ENCODE data around the gene APP.
"Not testable (repeated sequence)": the region's sequence is repeated elsewhere in the genome, so short reads cannot be mapped to it uniquely, and the experiment has no call there.

The APP gene

DNA sequence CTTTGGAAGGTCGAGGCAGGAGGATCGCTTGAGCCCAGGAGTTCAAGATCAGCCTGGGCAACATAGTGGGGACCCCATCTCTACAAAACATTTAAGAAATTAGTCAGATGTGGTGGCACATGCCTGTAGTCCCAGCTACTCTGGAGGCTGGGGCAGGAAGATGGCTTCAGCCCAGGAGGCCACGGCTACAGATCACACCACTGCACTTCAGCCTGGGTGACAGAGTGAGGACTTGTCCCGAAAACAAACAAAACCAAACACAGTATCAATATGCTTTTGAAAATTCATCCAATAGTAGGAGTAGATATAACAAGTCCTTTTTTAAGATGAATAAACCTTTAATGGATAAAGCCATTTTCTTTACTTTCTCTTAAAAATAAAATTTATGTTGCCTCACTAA, 8.5 kb downstream of the APP start:
- no peak for DNase-seq

DNA sequence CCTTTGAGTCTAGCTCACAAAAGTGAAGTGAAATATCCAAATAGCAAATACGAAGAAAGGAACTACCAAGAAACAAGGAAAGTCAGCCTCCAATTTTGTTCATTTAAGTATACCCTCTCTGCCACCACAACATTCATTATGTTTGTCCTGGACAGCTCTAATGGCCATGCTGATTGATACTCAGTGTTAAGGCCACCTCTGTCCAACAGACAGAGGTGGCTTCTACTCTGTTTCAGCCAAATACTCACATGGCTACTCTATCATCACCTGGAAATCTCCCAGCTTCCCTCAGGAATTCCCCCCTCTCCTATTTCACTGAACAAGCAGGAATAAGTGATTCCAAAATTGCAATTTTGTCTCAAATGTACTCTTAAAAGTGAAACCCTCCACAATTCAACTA, 10.7 kb downstream of the APP start:
- DNase-seq, result no peak

DNA sequence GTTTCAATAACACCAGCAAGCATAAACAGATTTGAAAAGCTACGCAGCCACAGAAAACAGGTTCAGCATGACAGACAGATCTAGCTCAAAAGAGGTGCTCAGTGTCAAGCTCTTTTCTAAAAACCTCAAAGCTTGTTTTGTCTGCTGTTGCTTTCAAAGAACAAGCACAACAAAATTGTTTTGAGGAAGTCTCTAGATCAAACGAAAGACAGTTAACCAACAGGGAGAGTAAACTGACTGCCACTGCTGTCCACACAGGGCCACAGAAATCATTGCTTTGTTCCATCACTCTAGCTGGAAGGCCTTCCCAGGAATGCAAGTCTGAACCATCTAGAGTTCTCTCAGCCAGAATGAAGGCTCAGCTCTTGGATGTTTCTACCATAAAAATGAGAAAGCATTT, 12.8 kb downstream of the APP start:
- no peak for DNase-seq

DNA sequence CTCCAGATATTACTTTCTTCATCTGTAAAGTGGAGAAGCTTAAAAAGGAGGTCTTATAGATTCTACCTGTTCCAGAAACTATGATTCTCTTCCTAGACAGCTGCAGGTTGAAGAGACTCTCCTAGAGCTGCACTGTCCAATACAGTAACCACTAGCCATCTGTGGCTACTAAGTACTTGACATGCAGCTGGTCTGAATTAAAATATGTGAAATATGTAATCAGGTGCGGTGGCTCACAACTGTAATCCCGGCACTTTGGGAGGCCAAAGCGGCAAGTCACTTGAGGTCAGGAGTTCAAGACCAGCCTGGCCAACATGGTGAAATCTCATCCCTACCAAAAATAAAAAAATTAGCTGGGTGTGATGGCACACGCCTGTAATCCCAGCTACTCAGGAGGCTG, 15.8 kb downstream of the APP start:
- no peak for DNase-seq

DNA sequence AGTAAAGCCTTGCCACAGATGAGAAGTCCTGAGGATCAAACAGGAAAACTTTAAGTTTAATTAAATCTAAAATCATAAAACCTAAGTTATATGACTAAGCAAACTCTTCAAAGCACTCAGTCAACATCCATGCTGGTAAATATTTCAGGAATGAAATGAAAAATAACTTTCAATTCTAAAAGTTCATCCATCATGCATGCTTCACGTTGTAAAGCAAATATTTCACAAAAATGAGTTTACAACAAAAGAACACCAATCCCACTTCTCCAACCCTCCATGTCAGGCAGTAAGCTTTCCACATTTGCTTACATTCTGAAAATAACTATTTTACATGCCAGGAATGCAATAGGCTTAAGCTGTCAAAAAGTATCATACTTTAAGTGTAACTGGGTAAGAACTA, 16.8 kb downstream of the APP start:
- no peak for DNase-seq

- no peak for DNase-seq
Observed at GRCh38 chr21:26148840-26149354, 21.7 kb downstream of the APP start.

DNA sequence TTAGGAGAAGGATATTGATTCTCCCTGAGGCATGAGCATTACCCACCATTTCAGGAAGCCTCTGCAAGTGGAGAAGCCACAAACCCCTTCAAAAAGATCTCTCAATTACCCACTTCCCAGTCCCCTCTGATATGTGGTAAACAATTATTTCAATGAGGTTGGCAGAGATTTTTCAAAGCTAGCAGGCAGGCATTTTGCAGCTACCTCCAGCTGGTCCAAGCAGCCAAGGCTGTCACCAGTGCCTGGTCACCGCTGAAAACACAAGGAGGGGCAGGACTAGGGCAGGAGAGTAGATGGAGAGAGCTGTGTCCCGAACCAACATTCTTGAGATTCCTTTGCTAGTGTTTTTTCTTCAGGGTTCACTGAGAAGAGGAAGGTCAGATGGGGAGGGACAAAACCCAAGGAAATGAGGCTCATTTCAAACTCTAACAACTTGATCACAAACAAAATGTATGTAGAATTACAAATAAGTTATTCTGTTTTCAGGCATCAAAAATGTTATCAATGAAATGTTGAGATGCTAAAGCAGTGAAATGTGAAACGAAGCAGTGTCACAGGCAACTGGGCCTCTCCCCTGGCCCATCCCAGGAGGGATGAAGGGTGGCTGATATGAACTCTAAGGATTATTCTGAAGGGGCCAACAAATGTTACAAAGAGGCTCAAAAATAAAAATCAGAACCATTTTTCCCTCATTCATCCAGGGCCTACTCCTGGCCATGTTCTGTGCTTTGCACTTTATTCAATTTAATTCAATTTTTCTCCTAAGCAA, 22.3 kb downstream of the APP start:
- DNase-seq, result no peak

- no peak for DNase-seq
Observed at GRCh38 chr21:26147535-26147934, 23.0 kb downstream of the APP start.

DNA sequence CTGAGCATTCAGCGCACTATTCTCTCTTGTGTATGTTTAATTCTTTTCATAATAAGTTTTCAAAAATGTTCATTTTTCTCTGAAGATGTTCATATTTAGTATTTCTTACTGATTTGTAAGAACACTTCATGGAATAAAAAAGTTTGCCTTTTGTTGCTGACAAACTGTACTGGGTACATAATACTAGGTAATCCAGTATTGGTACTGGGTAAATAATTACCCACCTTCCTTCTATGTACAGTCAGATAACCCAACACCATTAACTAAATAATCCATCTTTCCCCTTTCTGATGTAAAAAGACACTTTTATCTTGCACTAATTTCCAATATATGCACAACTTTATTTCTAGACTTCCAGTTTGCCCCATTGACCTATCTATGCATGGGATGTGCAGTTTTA, 23.9 kb downstream of the APP start:
- DNase-seq, result no peak

DNA sequence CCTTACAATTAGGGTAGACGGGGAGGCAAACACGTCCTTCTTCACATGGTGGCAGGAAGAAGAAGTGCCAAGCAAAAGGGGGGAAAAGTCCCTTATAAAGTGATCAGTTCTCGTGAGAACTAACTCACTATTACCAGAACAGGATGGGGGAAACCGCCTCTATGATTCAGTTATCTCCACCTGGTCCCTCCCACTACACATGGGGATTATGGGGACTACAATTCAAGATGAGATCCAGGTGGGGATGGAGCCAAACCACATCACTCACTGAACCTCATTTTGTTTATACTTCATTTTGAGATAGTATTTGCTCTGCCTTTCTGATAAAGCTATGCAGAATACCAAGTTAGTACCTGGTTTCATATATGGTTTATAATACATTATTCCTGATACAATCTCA, 26.5 kb downstream of the APP start:
- no peak for DNase-seq

- DNase-seq, result no peak
Observed at GRCh38 chr21:26142363-26142762, 28.2 kb downstream of the APP start.

GRCh38 chr21:26140926-26141325, 29.6 kb downstream of the APP start:
- no peak for DNase-seq

- DNase-seq, result no peak
Observed at GRCh38 chr21:26140164-26140579, 30.4 kb downstream of the APP start.

- DNase-seq, result no peak
Observed at GRCh38 chr21:26138615-26139257, 31.8 kb downstream of the APP start.

GRCh38 chr21:26137379-26138060, 33.0 kb downstream of the APP start:
- no peak for DNase-seq

GRCh38 chr21:26136671-26137070, 33.9 kb downstream of the APP start:
- DNase-seq, result no peak

GRCh38 chr21:26135520-26135919, 35.0 kb downstream of the APP start:
- no peak for DNase-seq

DNA sequence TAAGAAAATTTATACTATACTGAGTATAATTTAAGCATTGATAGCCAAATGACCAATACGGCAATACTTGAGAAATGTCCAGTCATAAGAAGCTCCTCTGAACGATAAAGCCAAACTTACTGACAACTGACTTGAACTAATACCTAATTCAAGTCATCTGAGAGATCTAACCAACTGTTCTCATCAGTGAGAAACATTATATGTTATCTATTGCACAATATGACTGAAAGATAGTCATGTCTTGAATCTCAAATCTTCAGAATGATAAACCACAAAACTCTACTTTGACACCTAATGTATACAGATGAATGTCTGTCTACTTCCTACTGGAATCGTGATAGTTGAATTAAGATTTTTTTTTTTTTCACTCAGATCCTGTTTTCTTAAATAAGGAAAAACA, 39.0 kb downstream of the APP start:
- DNase-seq, result no peak

DNA sequence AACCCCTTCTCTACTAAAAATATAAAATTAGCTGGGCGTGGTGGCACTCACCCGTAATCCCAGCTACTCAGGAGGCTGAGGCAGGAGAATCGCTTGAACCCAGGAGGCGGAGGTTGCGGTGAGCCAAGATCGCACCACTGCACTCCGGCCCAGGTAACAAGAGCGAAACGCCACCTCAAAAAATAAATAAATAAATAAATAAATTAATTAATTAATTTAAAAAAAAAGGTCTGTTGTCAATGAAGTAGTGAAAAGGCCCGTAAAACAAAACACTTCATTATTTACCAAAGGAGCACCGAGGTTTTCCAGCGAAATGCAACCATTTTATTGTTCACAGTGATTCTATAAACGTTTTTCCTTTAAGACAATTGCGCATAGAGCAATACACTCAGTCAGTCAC, 39.5 kb downstream of the APP start:
- not testable (repeated sequence) for DNase-seq

GRCh38 chr21:26130249-26130881, 40.2 kb downstream of the APP start:
- no peak for DNase-seq

- DNase-seq, result no peak
Observed at GRCh38 chr21:26127918-26128317, 42.7 kb downstream of the APP start.

DNA sequence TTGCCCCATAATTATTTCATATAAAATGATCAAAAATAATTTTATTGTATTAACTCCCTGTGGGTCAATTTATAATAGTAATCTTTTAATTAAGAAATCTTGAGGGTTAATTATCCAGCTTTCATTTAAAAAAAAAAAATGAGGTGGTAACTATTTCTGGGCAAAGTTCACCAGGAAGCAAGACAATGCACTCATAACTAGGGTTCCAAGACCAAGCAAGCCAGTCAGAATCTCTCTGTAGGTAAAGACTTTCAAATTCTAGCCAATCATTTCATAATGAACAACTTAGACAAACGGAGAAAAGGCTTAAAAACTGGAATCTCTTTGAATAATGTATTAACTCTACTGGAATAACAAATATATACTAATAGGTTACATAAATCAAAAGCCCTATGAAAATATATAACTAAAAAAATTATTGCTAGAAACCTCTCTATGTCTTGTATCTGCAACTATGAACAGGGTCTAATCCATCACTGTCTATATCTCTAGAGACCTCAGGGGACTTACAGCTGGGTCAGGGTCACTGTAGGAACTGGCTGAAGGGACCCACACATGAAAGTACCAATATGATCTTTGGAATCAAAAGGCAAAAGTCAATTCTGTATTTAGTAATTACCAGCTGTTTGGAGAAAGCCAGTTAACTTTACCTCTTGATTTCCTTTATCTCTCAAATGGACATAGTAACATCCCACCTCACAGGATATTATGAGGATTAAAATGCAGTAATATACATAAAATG, 43.3 kb downstream of the APP start:
- DNase-seq, result no peak

GRCh38 chr21:26126168-26126553, 44.4 kb downstream of the APP start:
- no peak for DNase-seq

All from 8988T (cell line).